GM12892 (cell line): ENCODE data around the gene NATD1.

ENCODE experiments used
- POLR2A ChIP-seq: IDR thresholded peaks from 2 replicates; pipeline ENCODE4 v1.6.1; 2011; ENCODE audit warnings: low read depth, low read length, control low read depth
- POLR2AphosphoS5 ChIP-seq: IDR thresholded peaks from 2 replicates; pipeline ENCODE4 v1.6.1; 2011; ENCODE audit warnings: low read depth, low read length, control low read depth

DNA sequence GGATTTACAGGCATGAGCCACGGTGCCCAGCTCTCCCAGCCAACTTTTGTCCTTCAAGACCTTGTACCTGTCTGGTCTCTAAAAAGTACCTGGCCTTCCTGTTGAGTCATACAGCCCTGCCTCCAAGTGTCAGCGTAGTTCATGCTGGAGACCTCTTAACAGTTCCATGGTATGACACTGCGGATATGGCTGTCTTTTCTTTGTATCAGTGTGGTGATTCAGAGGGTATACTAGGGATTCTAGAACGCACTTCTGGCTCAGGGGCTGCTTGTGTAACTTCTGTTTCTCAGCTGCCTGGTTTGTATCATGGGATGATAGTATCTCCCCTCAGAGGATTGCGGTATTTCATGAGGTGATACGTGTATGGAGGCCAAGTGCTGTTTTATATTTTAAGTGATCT lies 37.3 kb downstream of the NATD1 start:
- no peak for TF ChIP-seq POLR2A
- TF ChIP-seq POLR2AphosphoS5, result no peak
